ENCODE results near the gene UBA1. TPM values are rescaled to one million over a fixed set of nuclear protein-coding genes. Genes with fewer than 3 reads are reported as not detected.
A peak's percentile ranks its signal among the peaks of the same experiment; 100 is the strongest.

Gene UBA1
- total and polyA plus RNA-seq, 10 of the 15 experiments (the other 5 are each of a cell fraction or from before 2014, with no cell fraction given), result 60.4 to 314 (median 216) TPM

GRCh38 chrX:47232197-47232802 lies 38.7 kb downstream of the UBA1 start:
- FAIRE-seq (peak; percentile 47), DNase-seq (ENCODE audit: low read depth, low spot score) (no peak), ATAC-seq (peak; percentile 58)
- ChIA-PET RAD21 (ENCODE audit: unreplicated experiment) (interaction anchor here (1.0 to 2.4 kb wide), 3 partner anchors 14 to 42 kb away, joined by 3 to 9 read pairs (median 6); partner anchors contain the start of gene CDK16), SMC1A (ENCODE audit: uncharacterized antibody, unreplicated experiment) (interaction anchor here (1.3 to 1.6 kb wide), 2 partner anchors 14 to 152 kb away, joined by 3 to 6 read pairs; no protein-coding TSS in a partner anchor), CTCF (interaction anchor here (1.0 kb wide), 2 partner anchors 14 to 130 kb away, joined by 4 to 5 read pairs; partner anchors contain the start of gene CDK16), POLR2A (interaction anchor here (0.6 to 2.7 kb wide), 7 partner anchors 14 to 1453 kb away, joined by 3 to 29 read pairs (median 4); partner anchors contain the start of genes CDK16, NDUFB11 and RBM10)
- Histone ChIP-seq H3K27me3 (replicated peaks in 1 of 2; ENCODE audit: control insufficient read depth in 2 of 2, insufficient read depth in 2 of 2, low read length in 1 of 2) (no peaks in the 10 kb centered on the region), H3K27ac (ENCODE audit: control insufficient read depth, insufficient read depth) (peak overlapping the region; percentile 79), H4K20me1 (ENCODE audit: control insufficient read depth, insufficient read depth) (no peaks in the 10 kb centered on the region), H3K4me2 (ENCODE audit: control insufficient read depth, insufficient read depth) (peak overlapping the region; percentile 6; the same call in 1 of the 2 replicates), H3K4me1 (ENCODE audit: control insufficient read depth, insufficient read depth, low read length) (no peaks in the 10 kb centered on the region), H3K36me3 (ENCODE audit: control insufficient read depth in 2 of 2, insufficient read depth in 2 of 2, low read length in 1 of 2) (peaks cover 4 to 7% of the 10 kb centered on the region in 2 experiments; a peak in 3 of 4 replicates), H3K4me3 (peak overlapping the region; percentile 50; the same call in 1 of the 2 replicates), H3K9ac (ENCODE audit: control insufficient read depth, insufficient read depth, low read length) (peak overlapping the region; percentile 33), H2AFZ (ENCODE audit: control insufficient read depth, low read depth, low read length) (peak overlapping the region; percentile 4), H3K9me3 (replicated peaks; ENCODE audit: control insufficient read depth, insufficient read depth, low read length) (no peaks in the 10 kb centered on the region), H3K79me2 (ENCODE audit: control insufficient read depth, insufficient read depth, low read length) (peaks cover 16% of the 10 kb centered on the region)
- in situ Hi-C loops (cut with MboI), result no loop called here
- 37% methylated on average over 8 of the region's 8 CpGs for WGBS (ENCODE audit: insufficient coverage, insufficient replicate concordance, low lambda C conversion rate, missing lambda C conversion rate)
- TF ChIP-seq MLLT1 (IDR thresholded peaks at IDR 0.05) (no peak), BCL11A (IDR thresholded peaks at IDR 0.05; ENCODE audit: low read depth, low read length) (peak; percentile 42; the same call in 1 of the 2 replicates), ATF3 (IDR thresholded peaks at IDR 0.05; ENCODE audit: borderline replicate concordance, extremely low read depth, low read depth, low read length) (no peak), NFIC (IDR thresholded peaks at IDR 0.05; ENCODE audit: low read depth, low read length) (0 out of 2 replicates have a peak, but pooled peaks have one; percentile 43), MEF2B (IDR thresholded peaks at IDR 0.05; ENCODE audit: partially characterized antibody, poor library complexity, severe bottlenecking) (peak; percentile 57), NR2F1 (conservative IDR thresholded peaks at IDR 0.05) (peak; percentile 86), MTA2 (IDR thresholded peaks at IDR 0.05; ENCODE audit: low read depth) (peak; percentile 68; the same call in 1 of the 2 replicates), KLF5 (IDR thresholded peaks at IDR 0.05; ENCODE audit: partially characterized antibody) (no peak), TARDBP (IDR thresholded peaks at IDR 0.05; ENCODE audit: borderline replicate concordance) (no peak)
- BruUV-seq (replicated peaks), result TSS peak; percentile 94
- intact Hi-C loops (cut with micrococcal nuclease; ENCODE audit: unreplicated experiment), result loop anchor here (2.0 to 5.0 kb wide), 2 partner anchors 130 to 251 kb away; partner anchors contain the start of gene ZNF41

All from GM12878 (cell line).